ENCODE measurements around the gene FLCN. TPM values are rescaled to one million over a fixed set of nuclear protein-coding genes. Genes with fewer than 3 reads are reported as not detected.

Gene FLCN
- total RNA-seq, 1 experiment from 2014 or later, result 35.3 TPM

DNA sequence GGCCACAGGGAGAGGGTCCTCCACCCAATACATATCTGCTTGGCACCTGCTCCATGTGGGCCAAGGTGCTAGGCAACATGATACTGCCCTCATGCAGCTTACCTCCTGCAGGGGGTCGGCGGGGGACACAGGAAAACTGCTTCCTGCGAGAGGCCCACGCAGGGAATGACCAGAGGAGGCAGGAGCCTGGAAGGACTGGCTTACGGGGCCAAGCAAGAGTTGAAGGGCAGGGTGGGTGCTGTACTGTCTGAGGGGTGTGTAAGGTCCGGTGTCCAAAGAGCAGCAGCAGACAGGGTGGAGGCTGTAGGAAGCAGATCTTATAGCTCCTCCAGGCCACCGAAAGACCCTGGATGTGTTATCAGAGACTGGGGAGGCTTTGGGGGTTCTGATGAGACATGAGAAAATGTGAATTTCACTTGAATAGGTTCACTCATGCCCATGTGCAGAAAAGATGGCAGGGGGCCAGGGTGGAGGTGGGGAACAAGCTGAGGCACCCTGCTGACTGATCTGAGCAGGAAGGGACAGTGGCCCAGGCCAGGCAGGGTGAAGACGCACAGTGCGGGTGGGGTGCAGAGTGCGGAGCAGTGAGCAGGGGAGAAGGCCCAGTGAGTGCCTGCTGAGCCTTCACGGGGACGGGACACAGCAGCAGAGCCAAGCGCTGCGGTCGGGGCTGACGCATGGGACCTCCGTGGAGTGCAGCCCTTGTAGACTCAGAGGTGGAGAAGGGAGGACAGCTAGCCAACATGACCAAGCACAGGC, 8.3 kb downstream of the FLCN start:
- H3K4me3 Mint-ChIP-seq (ENCODE audit: low read depth, unreplicated experiment), result no peak overlapping the region
- DNase-seq, result no peak
- no peak overlapping the region for H3K27ac Mint-ChIP-seq (ENCODE audit: unreplicated experiment)
- no TSS peak for BruUV-seq (replicated peaks)
- no peaks in the 10 kb centered on the region for H3K9me3 Mint-ChIP-seq (ENCODE audit: low read depth, unreplicated experiment)
- no peaks in the 10 kb centered on the region for H3K4me1 Mint-ChIP-seq (ENCODE audit: low read depth, unreplicated experiment)
- no peaks in the 10 kb centered on the region for H3K27me3 Mint-ChIP-seq (ENCODE audit: unreplicated experiment)
- intact Hi-C loops (cut with micrococcal nuclease; ENCODE audit: unreplicated experiment), result no loop called here
- TF ChIP-seq, protein P1, sequence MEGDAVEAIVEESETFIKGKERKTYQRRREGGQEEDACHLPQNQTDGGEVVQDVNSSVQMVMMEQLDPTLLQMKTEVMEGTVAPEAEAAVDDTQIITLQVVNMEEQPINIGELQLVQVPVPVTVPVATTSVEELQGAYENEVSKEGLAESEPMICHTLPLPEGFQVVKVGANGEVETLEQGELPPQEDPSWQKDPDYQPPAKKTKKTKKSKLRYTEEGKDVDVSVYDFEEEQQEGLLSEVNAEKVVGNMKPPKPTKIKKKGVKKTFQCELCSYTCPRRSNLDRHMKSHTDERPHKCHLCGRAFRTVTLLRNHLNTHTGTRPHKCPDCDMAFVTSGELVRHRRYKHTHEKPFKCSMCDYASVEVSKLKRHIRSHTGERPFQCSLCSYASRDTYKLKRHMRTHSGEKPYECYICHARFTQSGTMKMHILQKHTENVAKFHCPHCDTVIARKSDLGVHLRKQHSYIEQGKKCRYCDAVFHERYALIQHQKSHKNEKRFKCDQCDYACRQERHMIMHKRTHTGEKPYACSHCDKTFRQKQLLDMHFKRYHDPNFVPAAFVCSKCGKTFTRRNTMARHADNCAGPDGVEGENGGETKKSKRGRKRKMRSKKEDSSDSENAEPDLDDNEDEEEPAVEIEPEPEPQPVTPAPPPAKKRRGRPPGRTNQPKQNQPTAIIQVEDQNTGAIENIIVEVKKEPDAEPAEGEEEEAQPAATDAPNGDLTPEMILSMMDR (IDR thresholded peaks at IDR 0.05; ENCODE audit: unreplicated experiment), result no peak
- H3K36me3 Mint-ChIP-seq (ENCODE audit: insufficient read depth, unreplicated experiment), result peaks cover 37% of the 10 kb centered on the region
- CTCF ChIA-PET, result no interaction called here

DNA sequence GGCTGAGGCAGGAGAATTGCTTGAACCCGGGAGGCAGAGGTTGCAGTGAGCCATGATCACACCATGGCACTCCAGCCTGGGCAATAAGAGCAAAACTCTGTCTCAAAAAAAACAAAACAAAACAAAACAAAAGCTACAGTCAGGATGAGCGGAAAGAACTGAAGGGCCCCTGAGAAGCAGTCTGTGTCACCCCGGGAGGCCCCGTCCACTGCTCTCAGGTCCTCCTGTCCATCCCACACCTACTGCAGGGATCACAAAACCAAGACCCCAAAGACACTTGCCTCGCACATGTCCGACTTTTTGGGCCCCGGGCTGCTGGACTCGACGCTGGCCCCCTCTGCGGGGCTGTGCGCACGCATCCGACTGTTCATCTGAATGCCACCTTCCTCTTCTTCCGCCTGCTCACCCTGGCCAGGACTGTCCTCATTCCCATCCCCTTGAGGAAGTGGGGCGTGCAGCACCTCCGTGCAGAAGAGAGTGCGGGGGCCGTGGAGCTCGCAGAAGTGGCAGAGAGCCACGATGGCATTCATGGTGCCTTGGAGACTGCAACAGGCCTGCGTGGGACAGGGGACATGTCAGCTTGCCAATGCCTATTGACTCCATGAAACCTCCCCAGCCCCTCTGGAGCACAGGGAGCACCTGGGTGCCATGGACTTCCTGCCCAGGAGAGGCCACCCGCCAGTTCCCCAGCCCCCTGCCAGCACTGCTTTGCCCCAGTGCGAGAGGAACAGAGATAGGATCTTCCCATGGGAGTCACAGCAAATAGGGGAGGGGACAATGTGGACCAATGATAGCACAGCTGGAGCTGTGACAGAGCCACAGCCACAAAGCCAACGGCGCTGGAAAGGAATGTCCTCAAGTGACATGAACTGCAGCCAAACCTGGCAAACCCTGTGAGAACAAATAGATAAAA, 9.1 kb downstream of the FLCN start:
- intact Hi-C loops (cut with micrococcal nuclease; ENCODE audit: unreplicated experiment), result no loop called here
- Mint-ChIP-seq H3K27me3 (ENCODE audit: unreplicated experiment) (no peaks in the 10 kb centered on the region), H3K27ac (ENCODE audit: unreplicated experiment) (no peak overlapping the region), H3K9me3 (ENCODE audit: low read depth, unreplicated experiment) (no peaks in the 10 kb centered on the region), H3K36me3 (ENCODE audit: insufficient read depth, unreplicated experiment) (peaks cover 44% of the 10 kb centered on the region), H3K4me1 (ENCODE audit: low read depth, unreplicated experiment) (no peaks in the 10 kb centered on the region), H3K4me3 (ENCODE audit: low read depth, unreplicated experiment) (no peak overlapping the region)
- TF ChIP-seq, protein P1 (IDR thresholded peaks at IDR 0.05; ENCODE audit: unreplicated experiment), result no peak
- CTCF ChIA-PET, result no interaction called here
- no peak for DNase-seq
- no TSS peak for BruUV-seq (replicated peaks)

DNA sequence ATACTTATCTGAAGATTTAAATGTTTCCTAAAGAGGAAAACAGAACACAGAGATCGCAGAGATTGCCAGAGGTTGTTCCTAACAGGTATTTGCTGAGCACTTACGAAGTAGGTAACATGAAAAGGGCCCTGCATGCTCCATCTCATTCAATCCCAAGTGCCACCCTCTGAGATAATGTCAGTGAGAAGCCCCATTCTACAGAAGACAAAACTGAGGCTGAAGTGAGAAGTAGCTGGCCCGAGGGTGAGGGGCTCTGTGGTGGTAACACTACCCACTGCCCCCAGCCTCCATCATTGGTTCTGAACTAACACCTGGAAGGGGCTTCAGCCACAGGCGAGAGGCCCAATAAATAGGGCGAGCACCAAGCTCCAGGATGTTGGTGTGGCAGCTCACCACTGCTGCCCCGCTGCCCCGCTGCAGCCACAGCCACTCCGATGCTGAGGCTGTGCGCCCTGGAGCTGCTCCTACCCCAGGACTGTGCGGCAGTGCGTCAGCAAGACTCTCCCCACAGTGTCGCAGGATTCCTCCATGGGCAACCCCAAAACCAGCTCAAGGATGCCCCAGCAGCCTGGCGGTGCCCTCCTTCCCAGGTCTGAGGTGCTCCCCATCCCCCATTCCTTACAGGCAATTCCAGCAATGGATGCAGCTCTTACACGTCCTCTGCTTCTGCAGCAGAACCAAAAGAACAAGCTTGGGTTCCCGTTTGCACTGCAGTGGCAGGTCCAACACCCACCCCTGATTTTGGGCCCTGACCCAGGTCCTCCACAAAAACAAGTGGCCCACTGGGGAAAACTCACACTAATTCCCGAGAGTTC, 10.3 kb downstream of the FLCN start:
- Mint-ChIP-seq H3K4me3 (ENCODE audit: low read depth, unreplicated experiment) (no peak overlapping the region), H3K36me3 (ENCODE audit: insufficient read depth, unreplicated experiment) (peaks cover 48% of the 10 kb centered on the region), H3K27ac (ENCODE audit: unreplicated experiment) (no peak overlapping the region), H3K4me1 (ENCODE audit: low read depth, unreplicated experiment) (no peaks in the 10 kb centered on the region), H3K27me3 (ENCODE audit: unreplicated experiment) (no peaks in the 10 kb centered on the region), H3K9me3 (ENCODE audit: low read depth, unreplicated experiment) (no peaks in the 10 kb centered on the region)
- TF ChIP-seq, protein P1 (IDR thresholded peaks at IDR 0.05; ENCODE audit: unreplicated experiment), result no peak
- no peak for DNase-seq
- CTCF ChIA-PET, result no interaction called here
- BruUV-seq (replicated peaks), result no TSS peak
- intact Hi-C loops (cut with micrococcal nuclease; ENCODE audit: unreplicated experiment), result no loop called here

DNA sequence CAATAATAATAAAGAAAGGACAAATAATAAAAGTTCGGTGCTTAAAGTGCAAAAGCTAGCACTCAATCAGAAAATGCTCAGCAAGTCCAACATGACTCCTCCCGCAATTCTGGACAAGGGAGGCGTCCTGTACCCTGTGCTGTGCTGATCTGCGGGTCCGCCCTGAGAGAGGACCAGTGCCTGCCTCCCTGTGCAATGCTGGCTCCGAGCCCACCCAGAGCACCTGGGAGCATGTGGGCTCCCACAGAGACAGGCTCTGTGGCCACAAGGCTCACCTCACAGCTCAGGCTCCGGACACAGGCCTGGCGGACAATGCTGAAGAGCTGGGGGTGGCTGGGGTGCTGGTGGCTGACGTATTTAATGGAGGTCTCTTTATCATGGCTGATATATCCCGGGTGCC, 11.1 kb downstream of the FLCN start:
- no peaks in the 10 kb centered on the region for H3K4me1 Mint-ChIP-seq (ENCODE audit: low read depth, unreplicated experiment)
- CTCF ChIA-PET, result no interaction called here
- no peak overlapping the region for H3K27ac Mint-ChIP-seq (ENCODE audit: unreplicated experiment)
- peaks cover 48% of the 10 kb centered on the region for H3K36me3 Mint-ChIP-seq (ENCODE audit: insufficient read depth, unreplicated experiment)
- BruUV-seq (replicated peaks), result no TSS peak
- no peaks in the 10 kb centered on the region for H3K9me3 Mint-ChIP-seq (ENCODE audit: low read depth, unreplicated experiment)
- intact Hi-C loops (cut with micrococcal nuclease; ENCODE audit: unreplicated experiment), result no loop called here
- no peak for DNase-seq
- TF ChIP-seq, protein P1 (IDR thresholded peaks at IDR 0.05; ENCODE audit: unreplicated experiment), result no peak
- no peaks in the 10 kb centered on the region for H3K27me3 Mint-ChIP-seq (ENCODE audit: unreplicated experiment)
- H3K4me3 Mint-ChIP-seq (ENCODE audit: low read depth, unreplicated experiment), result no peak overlapping the region

All from Calu3 (cell line).